ENCODE measurements around the gene CHRM1.
A peak's percentile ranks its signal among the peaks of the same experiment; 100 is the strongest.

CHRM1 gene

GRCh38 chr11:62897311-62897710, 23.9 kb downstream of the CHRM1 start:
- DNase-seq: no peak

- DNase-seq: no peak
Measured at GRCh38 chr11:62896049-62896448, 25.1 kb downstream of the CHRM1 start.

- DNase-seq: no peak
Measured at GRCh38 chr11:62895501-62895900, 25.7 kb downstream of the CHRM1 start.

- DNase-seq: no peak
Measured at GRCh38 chr11:62892077-62892922, 28.9 kb downstream of the CHRM1 start.

- DNase-seq: no peak
Measured at GRCh38 chr11:62889484-62890437, 31.4 kb downstream of the CHRM1 start.

GRCh38 chr11:62889126-62889483, 32.1 kb downstream of the CHRM1 start:
- DNase-seq: no peak

- DNase-seq: no peak
Measured at GRCh38 chr11:62888406-62888805, 32.8 kb downstream of the CHRM1 start.

GRCh38 chr11:62885137-62885750, 35.9 kb downstream of the CHRM1 start:
- no peak for DNase-seq

GRCh38 chr11:62883673-62884072, 37.5 kb downstream of the CHRM1 start:
- DNase-seq: no peak

GRCh38 chr11:62882788-62883501, 38.2 kb downstream of the CHRM1 start:
- DNase-seq: no peak

GRCh38 chr11:62882431-62882749, 38.8 kb downstream of the CHRM1 start:
- DNase-seq: no peak

GRCh38 chr11:62881579-62882430, 39.4 kb downstream of the CHRM1 start:
- DNase-seq: peak; percentile 71 to 86

- DNase-seq: peak; percentile 72 to 86
Measured at GRCh38 chr11:62880803-62881578, 40.2 kb downstream of the CHRM1 start, which contains the start of gene SLC3A2. Gene SLC3A2, plus strand, starts transcription at chr11:62880896. Its CDS starts 128 bp downstream, at chr11:62881024.

GRCh38 chr11:62880231-62880802, 40.8 kb downstream of the CHRM1 start:
- DNase-seq: no peak

- no peak for DNase-seq
Measured at GRCh38 chr11:62879235-62879978, 41.8 kb downstream of the CHRM1 start.

GRCh38 chr11:62876712-62877111, 44.5 kb downstream of the CHRM1 start:
- DNase-seq: no peak

GRCh38 chr11:62875698-62876478, 45.3 kb downstream of the CHRM1 start:
- DNase-seq: no peak

- no peak for DNase-seq
Measured at GRCh38 chr11:62874851-62875250, 46.3 kb downstream of the CHRM1 start.

- no peak for DNase-seq
Measured at GRCh38 chr11:62865635-62866034, 55.5 kb downstream of the CHRM1 start.
